ENCODE results near the gene VWA8.

DNA sequence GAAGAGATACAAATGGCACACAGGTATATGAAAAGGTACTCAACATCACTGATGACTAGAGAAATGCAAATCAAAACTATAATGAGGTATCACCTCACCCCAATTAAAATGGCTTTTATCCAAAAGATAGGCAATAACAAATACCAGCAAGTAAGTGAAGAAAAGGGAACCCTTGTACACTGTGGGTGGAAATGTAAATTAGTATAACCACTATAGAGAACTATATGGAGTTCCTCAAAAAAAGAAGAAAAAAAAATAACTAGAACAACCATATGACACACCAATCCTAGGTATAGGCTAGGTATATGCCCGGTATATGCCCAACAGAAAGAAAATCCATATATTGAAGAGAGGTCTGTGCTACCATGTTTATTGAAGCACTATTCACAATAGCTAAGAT is 150.9 kb downstream of the VWA8 start:
- TF ChIP-seq CTCF (IDR thresholded peaks at IDR 0.05 in 2 of 3, conservative IDR thresholded peaks at IDR 0.05 in 1 of 3; ENCODE audit: borderline replicate concordance in 1 of 3, insufficient read depth in 1 of 3, low read depth in 2 of 3, low read length in 2 of 3) = no peak
- no peak for TF ChIP-seq SP1 (IDR thresholded peaks at IDR 0.05; ENCODE audit: low read depth)
- no peak for TF ChIP-seq EZH2phosphoT487 (IDR thresholded peaks at IDR 0.05; ENCODE audit: borderline replicate concordance)
- no peak for TF ChIP-seq POLR2AphosphoS5 (IDR thresholded peaks at IDR 0.05; ENCODE audit: low read depth, low read length)
- TF ChIP-seq, protein P1, sequence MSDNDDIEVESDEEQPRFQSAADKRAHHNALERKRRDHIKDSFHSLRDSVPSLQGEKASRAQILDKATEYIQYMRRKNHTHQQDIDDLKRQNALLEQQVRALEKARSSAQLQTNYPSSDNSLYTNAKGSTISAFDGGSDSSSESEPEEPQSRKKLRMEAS (IDR thresholded peaks at IDR 0.05) = no peak
- TF ChIP-seq CBX3 (IDR thresholded peaks at IDR 0.05; ENCODE audit: low read depth) = no peak
- no peak for TF ChIP-seq CEBPB (IDR thresholded peaks at IDR 0.05; ENCODE audit: low read depth)
- TF ChIP-seq, protein P2, sequence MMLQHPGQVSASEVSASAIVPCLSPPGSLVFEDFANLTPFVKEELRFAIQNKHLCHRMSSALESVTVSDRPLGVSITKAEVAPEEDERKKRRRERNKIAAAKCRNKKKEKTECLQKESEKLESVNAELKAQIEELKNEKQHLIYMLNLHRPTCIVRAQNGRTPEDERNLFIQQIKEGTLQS (IDR thresholded peaks at IDR 0.05) = no peak
- no peak for TF ChIP-seq EGR1 (IDR thresholded peaks at IDR 0.05; ENCODE audit: low read depth)
- TF ChIP-seq RAD21 (IDR thresholded peaks at IDR 0.05; ENCODE audit: low read depth) = no peak
- no peak for TF ChIP-seq SIN3A (IDR thresholded peaks at IDR 0.05; ENCODE audit: low read depth)
- TF ChIP-seq ZFX (IDR thresholded peaks at IDR 0.05) = no peak

All from HCT116 (cell line).